Endodermal cell (in vitro differentiated cells): ENCODE measurements around the gene SOX5. TPM values are rescaled to one million over a fixed set of nuclear protein-coding genes. Genes with fewer than 3 reads are reported as not detected.

Experiments
- DNase-seq: peaks from one replicate; pipeline ENCODE4 v3.0.0-alpha.2; 2017
- H3K27ac ChIP-seq: 2 replicates; pipeline ENCODE4 v1.5.1; 2013; ENCODE audit warnings: mild to moderate bottlenecking, low read depth, low read length, moderate library complexity
- H3K27me3 ChIP-seq: 2 replicates; pipeline ENCODE4 v1.6.1; 2013; ENCODE audit warnings: mild to moderate bottlenecking, low read length, moderate library complexity; ENCODE audit not compliant: insufficient read depth, control insufficient read depth, poor library complexity, severe bottlenecking
- H3K36me3 ChIP-seq: 2 replicates; pipeline ENCODE4 v1.7.0; 2013; ENCODE audit warnings: mild to moderate bottlenecking, low read length, moderate library complexity; ENCODE audit not compliant: control insufficient read depth, insufficient read depth
- H3K4me1 ChIP-seq: one replicate; pipeline ENCODE4 v1.7.0; 2013; ENCODE audit warnings: low read length; ENCODE audit not compliant: control insufficient read depth, insufficient read depth
- H3K4me3 ChIP-seq: 2 replicates; pipeline ENCODE4 v1.5.1; 2013; ENCODE audit warnings: mild to moderate bottlenecking, low read length, moderate library complexity
- H3K9ac ChIP-seq: 2 replicates; pipeline ENCODE4 v1.6.1; 2013; ENCODE audit warnings: mild to moderate bottlenecking, low read length, moderate library complexity; ENCODE audit not compliant: poor library complexity, severe bottlenecking; ENCODE audit errors: extremely low read depth
- H3K9me3 ChIP-seq: 2 replicates; pipeline ENCODE4 v1.6.1; 2013; ENCODE audit warnings: mild to moderate bottlenecking, low read length, moderate library complexity; ENCODE audit not compliant: control insufficient read depth
- H3K27ac Mint-ChIP-seq: 2 replicates; pipeline ENCODE4 v1.8.0; 2020; ENCODE audit warnings: mixed read lengths
- H3K27me3 Mint-ChIP-seq: 2 replicates; pipeline ENCODE4 v1.8.0; 2021; ENCODE audit warnings: mild to moderate bottlenecking, mixed read lengths; ENCODE audit not compliant: insufficient read depth
- H3K36me3 Mint-ChIP-seq: 2 replicates; pipeline ENCODE4 v1.8.0; 2020; ENCODE audit warnings: low read depth, mixed read lengths
- H3K4me1 Mint-ChIP-seq: 2 replicates; pipeline ENCODE4 v1.8.0; 2020; ENCODE audit warnings: mixed read lengths
- H3K4me3 Mint-ChIP-seq: 2 replicates; pipeline ENCODE4 v1.8.0; 2020; ENCODE audit warnings: mild to moderate bottlenecking, moderate library complexity, mixed read lengths
- H3K9me3 Mint-ChIP-seq: 2 replicates; pipeline ENCODE4 v1.8.0; 2020; ENCODE audit warnings: mild to moderate bottlenecking, mixed read lengths
- CTCF ChIP-seq: fragments of 200-600 bp; sonication (generic); conservative IDR thresholded peaks from 2 replicates; pipeline ENCODE4 v1.5.0; 2021; ENCODE audit warnings: antibody characterized with exemption, mild to moderate bottlenecking
- WGBS, 2 experiments: methylation state at CpG; one replicate each; pipeline versions ENCODE4 v1.1.5 to v1.1.7; 2013; ENCODE audit warnings: missing lambda C conversion rate in 2 of 2, mixed read lengths in 1 of 2; ENCODE audit not compliant: insufficient coverage in 1 of 2, insufficient read length in 1 of 2; 5-methylcytosine and 5-hydroxymethylcytosine counted together
- total RNA-seq, 2 donors: library from RNA; stranded (reverse); fragmentation: NEBNext Ultra II Directional in 1 of 2; extraction: Animal tissue kit (Norgen Biotek cat#: 25700) in 1 of 2; gene quantifications; 2 replicates in 1 of 2; 3 replicates in 1 of 2; pipeline ENCODE4 v1.2.1, GENCODE V29; 2021

The SOX5 gene
- total RNA-seq, 2 donors from 2014 or later: 6.8 to 30.7 TPM

- Mint-ChIP-seq H3K27me3 (no peaks in the 10 kb centered on the region), H3K4me3 (no peak overlapping the region), H3K36me3 (peaks cover 49% of the 10 kb centered on the region), H3K4me1 (peaks cover 19% of the 10 kb centered on the region), H3K9me3 (peaks cover 3% of the 10 kb centered on the region), H3K27ac (no peak overlapping the region)
- no CpG with 5 or more reads among the region's 1 CpG for WGBS, 2 experiments
- TF ChIP-seq CTCF: no peak
- Histone ChIP-seq H3K9me3 (peaks cover 5% of the 10 kb centered on the region), H3K4me3 (no peak overlapping the region), H3K27me3 (no peaks in the 10 kb centered on the region), H3K4me1 (no peaks in the 10 kb centered on the region), H3K9ac (no peak overlapping the region), H3K36me3 (no peaks in the 10 kb centered on the region), H3K27ac (no peak overlapping the region)
- no peak for DNase-seq
Measured at GRCh38 chr12:23543767-23544166, 405.7 kb downstream of the SOX5 start.

GRCh38 chr12:23542187-23542586, 407.3 kb downstream of the SOX5 start:
- WGBS, 2 experiments: 100% methylated on average over 1 of the region's 3 CpGs; no CpG with 5 or more reads in 1 of the 2 experiments
- TF ChIP-seq CTCF: no peak
- H3K36me3 Mint-ChIP-seq: peaks cover 62% of the 10 kb centered on the region

GRCh38 chr12:23540572-23540971, 408.9 kb downstream of the SOX5 start:
- Histone ChIP-seq H3K9ac (no peak overlapping the region), H3K9me3 (peaks cover 5% of the 10 kb centered on the region), H3K4me1 (no peaks in the 10 kb centered on the region), H3K36me3 (no peaks in the 10 kb centered on the region), H3K27ac (no peak overlapping the region), H3K4me3 (no peak overlapping the region), H3K27me3 (no peaks in the 10 kb centered on the region)
- Mint-ChIP-seq H3K4me1 (peaks cover 19% of the 10 kb centered on the region), H3K27me3 (no peaks in the 10 kb centered on the region), H3K27ac (no peak overlapping the region), H3K4me3 (no peak overlapping the region), H3K36me3 (peaks cover 53% of the 10 kb centered on the region), H3K9me3 (peaks cover 6% of the 10 kb centered on the region)
- no peak for TF ChIP-seq CTCF
- DNase-seq: no peak
- 93 to 94% methylated on average over 6 to 7 of the region's 7 CpGs for WGBS, 2 experiments

More at GRCh38 chr12:23542187-23542586, 407.3 kb downstream of the SOX5 start:
- Mint-ChIP-seq H3K27me3 (no peaks in the 10 kb centered on the region), H3K4me3 (no peak overlapping the region), H3K9me3 (peaks cover 6% of the 10 kb centered on the region), H3K4me1 (peaks cover 19% of the 10 kb centered on the region), H3K27ac (no peak overlapping the region)
- no peaks in the 10 kb centered on the region for H3K4me1 ChIP-seq
- DNase-seq: no peak
- no peak overlapping the region for H3K27ac ChIP-seq
- no peaks in the 10 kb centered on the region for H3K36me3 ChIP-seq
- H3K4me3 ChIP-seq: no peak overlapping the region
- H3K9me3 ChIP-seq: peaks cover 5% of the 10 kb centered on the region
- H3K9ac ChIP-seq: no peak overlapping the region
- H3K27me3 ChIP-seq: no peaks in the 10 kb centered on the region
